ENCODE data around the gene HDAC5. TPM values are rescaled to one million over a fixed set of nuclear protein-coding genes. Genes with fewer than 3 reads are reported as not detected.

Gene HDAC5
- total RNA-seq, 1 donor from 2014 or later: 86.9 TPM

DNA sequence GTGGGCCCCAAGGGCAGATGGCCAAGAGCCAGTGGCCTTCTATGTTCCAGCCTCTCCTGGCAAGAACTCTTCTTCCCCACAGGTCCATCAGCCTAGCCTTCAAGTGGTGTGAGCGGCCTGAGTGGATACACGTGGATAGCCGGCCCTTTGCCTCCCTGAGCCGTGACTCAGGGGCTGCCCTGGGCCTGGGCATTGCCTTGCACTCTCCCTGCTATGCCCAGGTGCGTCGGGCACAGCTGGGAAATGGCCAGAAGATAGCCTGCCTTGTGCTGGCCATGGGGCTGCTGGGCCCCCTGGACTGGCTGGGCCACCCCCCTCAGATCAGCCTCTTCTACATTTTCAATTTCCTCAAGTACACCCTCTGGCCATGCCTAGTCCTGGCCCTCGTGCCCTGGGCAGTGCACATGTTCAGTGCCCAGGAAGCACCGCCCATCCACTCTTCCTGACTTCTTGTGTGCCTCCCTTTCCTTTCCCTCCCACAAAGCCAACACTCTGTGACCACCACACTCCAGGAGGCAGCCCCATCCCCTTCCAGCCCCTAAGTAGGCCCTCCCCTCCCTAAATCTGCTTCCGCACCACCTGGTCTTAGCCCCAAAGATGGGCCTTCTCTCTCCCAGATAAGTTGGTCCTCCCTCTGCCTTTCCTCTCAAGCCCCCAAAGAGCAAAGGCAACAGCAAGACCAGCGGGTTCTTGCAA lies 47.7 kb downstream of the HDAC5 start:
- intact Hi-C loops (cut with DNase I): no loop called here
- Histone ChIP-seq H3K36me3 (peaks cover 0 to 56% of the 10 kb centered on the region in 2 donors), H3K27me3 (no peaks in the 10 kb centered on the region), H3K9me3 (no peaks in the 10 kb centered on the region), H3K4me1 (peaks cover 23% of the 10 kb centered on the region), H3K27ac (no peak overlapping the region), H3K4me3 (no peak overlapping the region)
- DNase-seq (ENCODE audit: extremely low spot score in 2 of 2): no peak
- TF ChIP-seq POLR2AphosphoS5 (IDR thresholded peaks at IDR 0.05; ENCODE audit: insufficient read depth in 1 of 2, low read depth in 1 of 2): no peak
- TF ChIP-seq, protein P1, sequence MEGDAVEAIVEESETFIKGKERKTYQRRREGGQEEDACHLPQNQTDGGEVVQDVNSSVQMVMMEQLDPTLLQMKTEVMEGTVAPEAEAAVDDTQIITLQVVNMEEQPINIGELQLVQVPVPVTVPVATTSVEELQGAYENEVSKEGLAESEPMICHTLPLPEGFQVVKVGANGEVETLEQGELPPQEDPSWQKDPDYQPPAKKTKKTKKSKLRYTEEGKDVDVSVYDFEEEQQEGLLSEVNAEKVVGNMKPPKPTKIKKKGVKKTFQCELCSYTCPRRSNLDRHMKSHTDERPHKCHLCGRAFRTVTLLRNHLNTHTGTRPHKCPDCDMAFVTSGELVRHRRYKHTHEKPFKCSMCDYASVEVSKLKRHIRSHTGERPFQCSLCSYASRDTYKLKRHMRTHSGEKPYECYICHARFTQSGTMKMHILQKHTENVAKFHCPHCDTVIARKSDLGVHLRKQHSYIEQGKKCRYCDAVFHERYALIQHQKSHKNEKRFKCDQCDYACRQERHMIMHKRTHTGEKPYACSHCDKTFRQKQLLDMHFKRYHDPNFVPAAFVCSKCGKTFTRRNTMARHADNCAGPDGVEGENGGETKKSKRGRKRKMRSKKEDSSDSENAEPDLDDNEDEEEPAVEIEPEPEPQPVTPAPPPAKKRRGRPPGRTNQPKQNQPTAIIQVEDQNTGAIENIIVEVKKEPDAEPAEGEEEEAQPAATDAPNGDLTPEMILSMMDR (IDR thresholded peaks at IDR 0.05): no peak
- TF ChIP-seq POLR2A (IDR thresholded peaks at IDR 0.05): no peak

DNA sequence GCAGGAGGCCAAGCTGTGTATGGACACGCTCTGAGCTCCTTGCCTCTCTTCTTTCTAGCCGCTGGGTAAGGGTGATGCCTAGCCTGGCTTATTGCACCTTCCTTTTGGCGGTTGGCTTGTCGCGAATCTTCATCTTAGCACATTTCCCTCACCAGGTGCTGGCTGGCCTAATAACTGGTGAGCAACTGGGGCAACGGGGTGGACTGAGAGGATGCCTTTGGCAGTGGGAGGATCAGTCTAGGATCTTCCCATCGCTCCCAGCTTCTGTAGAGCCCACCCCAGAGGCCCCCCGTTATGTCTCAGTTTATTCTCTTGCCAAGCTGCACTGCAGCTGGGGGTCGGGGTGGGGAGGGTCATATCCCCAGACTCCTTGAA lies 48.5 kb downstream of the HDAC5 start:
- intact Hi-C loops (cut with DNase I): no loop called here
- Histone ChIP-seq H3K4me3 (no peak overlapping the region), H3K9me3 (no peaks in the 10 kb centered on the region), H3K27ac (no peak overlapping the region), H3K36me3 (peaks cover 0 to 47% of the 10 kb centered on the region in 2 donors), H3K4me1 (peaks cover 27% of the 10 kb centered on the region), H3K27me3 (no peaks in the 10 kb centered on the region)
- TF ChIP-seq POLR2A (IDR thresholded peaks at IDR 0.05): no peak
- TF ChIP-seq, protein P1 (IDR thresholded peaks at IDR 0.05): no peak
- no peak for TF ChIP-seq POLR2AphosphoS5 (IDR thresholded peaks at IDR 0.05; ENCODE audit: insufficient read depth in 1 of 2, low read depth in 1 of 2)
- no peak for DNase-seq (ENCODE audit: extremely low spot score in 2 of 2)

DNA sequence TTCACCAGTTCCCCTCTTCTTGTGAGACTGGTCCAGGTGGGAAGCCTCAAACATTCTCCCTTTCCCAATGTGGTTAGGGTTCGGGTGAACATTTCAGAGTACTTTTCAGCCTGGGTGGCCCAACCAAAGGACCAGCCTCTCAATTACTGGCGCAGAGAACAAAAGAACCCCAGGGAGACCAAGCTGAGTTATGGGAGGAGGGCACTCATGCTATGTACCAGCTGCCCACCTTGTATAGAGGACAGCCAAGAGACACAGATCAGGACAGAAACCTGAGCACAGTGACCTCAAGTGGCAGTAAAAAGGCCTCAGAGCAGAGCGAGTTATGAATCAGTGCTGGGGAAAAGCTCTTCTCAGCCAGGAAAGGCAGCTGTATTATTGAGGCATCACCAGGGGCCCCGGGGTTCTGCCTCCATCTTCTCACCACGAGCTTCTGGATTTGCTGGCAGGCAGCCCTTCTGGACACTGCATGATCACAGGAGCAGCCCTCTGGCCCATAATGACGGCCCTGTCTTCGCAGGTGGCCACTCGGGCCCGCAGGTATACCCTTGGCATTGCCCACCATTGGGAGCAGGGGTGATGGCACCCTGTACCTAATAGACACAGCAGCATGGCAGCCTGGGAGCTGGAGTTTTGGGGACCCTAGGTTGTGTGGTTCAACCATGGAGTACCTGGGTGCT lies 49.1 kb downstream of the HDAC5 start:
- Histone ChIP-seq H3K36me3 (peaks cover 0 to 44% of the 10 kb centered on the region in 2 donors), H3K9me3 (no peaks in the 10 kb centered on the region), H3K4me1 (peaks cover 30% of the 10 kb centered on the region), H3K27me3 (no peaks in the 10 kb centered on the region), H3K4me3 (no peak overlapping the region), H3K27ac (no peak overlapping the region)
- TF ChIP-seq POLR2AphosphoS5 (IDR thresholded peaks at IDR 0.05; ENCODE audit: insufficient read depth in 1 of 2, low read depth in 1 of 2) (no peak), POLR2A (IDR thresholded peaks at IDR 0.05) (no peak)
- TF ChIP-seq, protein P1 (IDR thresholded peaks at IDR 0.05): no peak
- intact Hi-C loops (cut with DNase I): no loop called here
- no peak for DNase-seq (ENCODE audit: extremely low spot score in 2 of 2)

DNA sequence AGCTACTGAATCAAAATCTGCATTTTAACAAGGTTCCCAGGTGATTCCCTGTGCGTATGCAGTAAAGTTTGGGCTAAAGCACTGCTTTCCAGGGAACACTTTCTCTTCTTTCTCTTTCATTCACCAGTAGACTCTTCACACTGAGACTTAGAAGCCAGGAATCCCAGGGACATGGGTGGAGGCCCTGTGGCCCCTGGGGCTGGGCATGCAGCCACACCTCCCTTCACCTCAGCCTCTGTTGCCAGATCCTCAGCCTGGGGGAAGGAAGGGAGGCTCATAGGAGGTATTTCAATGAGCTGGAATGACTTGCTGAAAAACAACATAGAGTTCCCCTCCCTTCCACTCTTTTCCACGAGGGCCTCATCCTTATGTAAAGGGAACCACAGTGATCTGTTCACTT lies 51.7 kb downstream of the HDAC5 start:
- H3K27ac ChIP-seq: peak overlapping the region; percentile 77
- H3K4me1 ChIP-seq: peaks cover 37% of the 10 kb centered on the region
- no peaks in the 10 kb centered on the region for H3K27me3 ChIP-seq
- TF ChIP-seq POLR2A (IDR thresholded peaks at IDR 0.05) (no peak), POLR2AphosphoS5 (IDR thresholded peaks at IDR 0.05; ENCODE audit: insufficient read depth in 1 of 2, low read depth in 1 of 2) (no peak)
- TF ChIP-seq, protein P1 (IDR thresholded peaks at IDR 0.05): no peak
- intact Hi-C loops (cut with DNase I): no loop called here
- DNase-seq (ENCODE audit: extremely low spot score in 2 of 2): no peak
- H3K36me3 ChIP-seq: peaks cover 0 to 19% of the 10 kb centered on the region in 2 donors
- H3K9me3 ChIP-seq: no peaks in the 10 kb centered on the region
- peak overlapping the region; percentile 55 to 79 for H3K4me3 ChIP-seq

DNA sequence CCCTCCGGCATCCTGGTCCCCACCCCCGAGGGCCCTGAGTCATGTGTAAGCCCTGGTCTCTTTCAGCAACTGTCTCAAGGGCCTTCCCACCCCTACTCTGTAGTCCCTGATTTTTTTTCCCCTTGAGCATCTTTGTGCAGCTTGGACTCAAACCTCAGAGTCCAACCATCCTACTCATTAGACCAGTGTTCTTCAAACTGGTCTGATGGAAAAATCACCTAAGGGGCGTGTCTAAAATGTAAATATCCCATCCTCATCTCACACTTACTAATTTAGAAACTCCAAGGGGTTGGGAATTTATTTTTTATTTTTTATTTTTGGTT lies 52.3 kb downstream of the HDAC5 start:
- intact Hi-C loops (cut with DNase I): no loop called here
- H3K4me1 ChIP-seq: peaks cover 38% of the 10 kb centered on the region
- H3K4me3 ChIP-seq: peak overlapping the region; percentile 55 to 79
- H3K9me3 ChIP-seq: no peaks in the 10 kb centered on the region
- TF ChIP-seq, protein P1 (IDR thresholded peaks at IDR 0.05): no peak
- TF ChIP-seq POLR2AphosphoS5 (IDR thresholded peaks at IDR 0.05; ENCODE audit: insufficient read depth in 1 of 2, low read depth in 1 of 2) (no peak), POLR2A (IDR thresholded peaks at IDR 0.05) (no peak)
- no peak for DNase-seq (ENCODE audit: extremely low spot score in 2 of 2)
- peak overlapping the region; percentile 77 for H3K27ac ChIP-seq
- peaks cover 0 to 13% of the 10 kb centered on the region in 2 donors for H3K36me3 ChIP-seq
- H3K27me3 ChIP-seq: no peaks in the 10 kb centered on the region
